Central memory CD8-positive, alpha-beta T cell (primary cell): Measurements from ENCODE around the gene ZNF45.
A peak's percentile ranks its signal among the peaks of the same experiment; 100 is the strongest.
"Not testable (repeated sequence)": the region's sequence is repeated elsewhere in the genome, so short reads cannot be mapped to it uniquely, and the experiment has no call there.

ENCODE experiments used
- ATAC-seq: fragments of 150-1000 bp; cut with Tn5 transposase; replicated peaks from 2 replicates; pipeline ENCODE4 v1.10.0; 2022; ENCODE audit warnings: mild to moderate bottlenecking, moderate FRiP score, moderate number of reproducible peaks; ENCODE audit not compliant: poor library complexity, severe bottlenecking; ENCODE audit errors: extremely low read depth
- DNase-seq, 2 donors: peaks; one replicate each; pipeline ENCODE4 v3.0.0; 2021; ENCODE audit warnings: low spot score in 2 of 2
- H3K27ac Mint-ChIP-seq: one replicate; pipeline ENCODE4 v1.8.0; 2022; ENCODE audit warnings: low read depth, mild to moderate bottlenecking, moderate library complexity, mixed read lengths
- H3K27me3 Mint-ChIP-seq: one replicate; pipeline ENCODE4 v1.8.0; 2022; ENCODE audit warnings: mixed read lengths
- H3K36me3 Mint-ChIP-seq: one replicate; pipeline ENCODE4 v1.8.0; 2022; ENCODE audit warnings: mild to moderate bottlenecking, moderate library complexity, mixed read lengths; ENCODE audit not compliant: insufficient read depth
- H3K4me1 Mint-ChIP-seq: one replicate; pipeline ENCODE4 v1.8.0; 2022; ENCODE audit warnings: mixed read lengths
- H3K4me3 Mint-ChIP-seq: one replicate; pipeline ENCODE4 v1.8.0; 2022; ENCODE audit warnings: mild to moderate bottlenecking, moderate library complexity, mixed read lengths
- H3K9me3 Mint-ChIP-seq: one replicate; pipeline ENCODE4 v1.8.0; 2022; ENCODE audit warnings: mixed read lengths

The ZNF45 gene

GRCh38 chr19:43934985-43935708, at the start of gene ZNF45:
Gene ZNF45 (minus strand): TSS chr19:43935282. CDS start chr19:43922185, 13,097 bp downstream.
- DNase-seq = peak; percentile 66 to 75
- H3K27ac Mint-ChIP-seq = peak within 1 kb of the TSS; percentile 86
- H3K27me3 Mint-ChIP-seq = no peaks in the 10 kb centered on the region
- peaks cover 16% of the 10 kb centered on the region for H3K36me3 Mint-ChIP-seq
- peaks cover 27% of the 10 kb centered on the region for H3K4me1 Mint-ChIP-seq
- ATAC-seq = peak; percentile 95
- no peaks in the 10 kb centered on the region for H3K9me3 Mint-ChIP-seq
- peak within 1 kb of the TSS; percentile 88 for H3K4me3 Mint-ChIP-seq

DNA sequence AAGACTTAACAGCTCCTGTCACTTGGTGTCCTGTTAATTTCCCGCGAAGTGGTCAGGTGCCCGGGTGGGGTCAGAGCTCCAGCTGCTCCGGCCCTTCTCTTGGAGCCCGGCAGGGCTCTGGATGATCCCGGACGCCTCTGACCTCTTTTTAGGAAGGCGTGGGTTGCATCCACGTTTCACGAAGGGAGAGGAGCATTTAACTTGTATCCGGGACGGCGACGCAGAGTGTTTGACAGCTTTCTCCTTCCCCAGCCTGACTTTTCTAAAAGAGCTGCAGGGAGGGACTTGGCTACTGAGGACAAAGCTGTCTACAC, 49.6 kb upstream of the ZNF45 start:
- peak overlapping the region; percentile 75 for H3K27ac Mint-ChIP-seq
- DNase-seq = no peak

GRCh38 chr19:43983912-43984686, 49.0 kb upstream of the ZNF45 start, which contains the start of gene ZNF155:
Gene ZNF155 (plus strand): TSS chr19:43984188. CDS start chr19:43988544, 4,356 bp downstream.
- H3K9me3 Mint-ChIP-seq = no peaks in the 10 kb centered on the region
- H3K36me3 Mint-ChIP-seq = peaks cover 6% of the 10 kb centered on the region
- ATAC-seq = peak; percentile 89
- DNase-seq = peak; percentile 45 to 46
- H3K27me3 Mint-ChIP-seq = no peaks in the 10 kb centered on the region
- peak within 1 kb of the TSS; percentile 75 for H3K27ac Mint-ChIP-seq
- H3K4me3 Mint-ChIP-seq = peak within 1 kb of the TSS; percentile 89
- peaks cover 8% of the 10 kb centered on the region for H3K4me1 Mint-ChIP-seq

More for the DNA sequence above, 49.6 kb upstream of the ZNF45 start:
- Mint-ChIP-seq H3K27me3 (no peaks in the 10 kb centered on the region), H3K9me3 (no peaks in the 10 kb centered on the region), H3K36me3 (peaks cover 11% of the 10 kb centered on the region), H3K4me1 (peaks cover 8% of the 10 kb centered on the region), H3K4me3 (peak overlapping the region; percentile 89)
- no peak for ATAC-seq

- DNase-seq = no peak
- Mint-ChIP-seq H3K36me3 (peaks cover 2% of the 10 kb centered on the region), H3K27me3 (no peaks in the 10 kb centered on the region), H3K4me3 (peak overlapping the region; percentile 89), H3K4me1 (peaks cover 8% of the 10 kb centered on the region), H3K9me3 (peaks cover 1% of the 10 kb centered on the region), H3K27ac (peak overlapping the region; percentile 75)
- no peak for ATAC-seq
Observed at GRCh38 chr19:43983544-43983911, 48.4 kb upstream of the ZNF45 start.

DNA sequence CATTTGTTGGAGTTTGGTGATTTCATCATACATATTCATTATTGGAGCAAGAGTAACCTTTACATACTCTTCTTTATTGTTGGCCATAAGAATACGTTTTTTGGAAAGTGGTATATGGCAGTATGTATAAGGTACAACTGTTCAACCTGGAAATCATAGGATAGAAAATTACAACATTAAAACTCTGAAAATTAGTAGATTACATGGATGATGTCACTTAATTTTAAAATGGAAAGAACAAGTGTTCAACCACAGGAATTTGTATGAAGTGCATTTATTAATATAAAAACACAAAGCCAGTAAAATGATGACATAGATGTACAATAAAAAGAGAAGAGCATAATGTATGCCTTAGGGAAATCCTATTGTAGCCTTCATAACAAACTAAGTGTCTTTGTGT, 41.6 kb upstream of the ZNF45 start:
- no peak for ATAC-seq
- H3K9me3 Mint-ChIP-seq = peaks cover 15% of the 10 kb centered on the region

GRCh38 chr19:43966079-43966694, 31.1 kb upstream of the ZNF45 start:
- Mint-ChIP-seq H3K36me3 (peaks cover 7% of the 10 kb centered on the region), H3K27me3 (no peaks in the 10 kb centered on the region), H3K9me3 (peaks cover 38% of the 10 kb centered on the region), H3K4me3 (no peak overlapping the region), H3K4me1 (no peaks in the 10 kb centered on the region), H3K27ac (no peak overlapping the region)
- DNase-seq (no peak), ATAC-seq (no peak)

More for the DNA sequence above, 41.6 kb upstream of the ZNF45 start:
- Mint-ChIP-seq H3K4me3 (no peak overlapping the region), H3K27ac (no peak overlapping the region), H3K36me3 (peaks cover 1% of the 10 kb centered on the region), H3K4me1 (no peaks in the 10 kb centered on the region), H3K27me3 (no peaks in the 10 kb centered on the region)
- no peak for DNase-seq

GRCh38 chr19:43960411-43960810, 25.3 kb upstream of the ZNF45 start:
- Mint-ChIP-seq H3K4me1 (no peaks in the 10 kb centered on the region), H3K9me3 (peaks cover 26% of the 10 kb centered on the region), H3K36me3 (peaks cover 6% of the 10 kb centered on the region), H3K27me3 (no peaks in the 10 kb centered on the region), H3K4me3 (no peak overlapping the region), H3K27ac (no peak overlapping the region)
- DNase-seq (no peak), ATAC-seq (no peak)

- Mint-ChIP-seq H3K27ac (no peak overlapping the region), H3K36me3 (peaks cover 3% of the 10 kb centered on the region), H3K4me1 (no peaks in the 10 kb centered on the region), H3K4me3 (no peak overlapping the region), H3K9me3 (peaks cover 15% of the 10 kb centered on the region), H3K27me3 (no peaks in the 10 kb centered on the region)
- DNase-seq = no peak
- no peak for ATAC-seq
Observed at GRCh38 chr19:43957891-43958290, 22.8 kb upstream of the ZNF45 start.

GRCh38 chr19:43956827-43957226, 21.7 kb upstream of the ZNF45 start:
- DNase-seq (no peak), ATAC-seq (no peak)
- H3K27ac Mint-ChIP-seq = no peak overlapping the region
- peaks cover 3% of the 10 kb centered on the region for H3K36me3 Mint-ChIP-seq
- peaks cover 15% of the 10 kb centered on the region for H3K9me3 Mint-ChIP-seq
- no peaks in the 10 kb centered on the region for H3K27me3 Mint-ChIP-seq
- no peak overlapping the region for H3K4me3 Mint-ChIP-seq
- no peaks in the 10 kb centered on the region for H3K4me1 Mint-ChIP-seq

DNA sequence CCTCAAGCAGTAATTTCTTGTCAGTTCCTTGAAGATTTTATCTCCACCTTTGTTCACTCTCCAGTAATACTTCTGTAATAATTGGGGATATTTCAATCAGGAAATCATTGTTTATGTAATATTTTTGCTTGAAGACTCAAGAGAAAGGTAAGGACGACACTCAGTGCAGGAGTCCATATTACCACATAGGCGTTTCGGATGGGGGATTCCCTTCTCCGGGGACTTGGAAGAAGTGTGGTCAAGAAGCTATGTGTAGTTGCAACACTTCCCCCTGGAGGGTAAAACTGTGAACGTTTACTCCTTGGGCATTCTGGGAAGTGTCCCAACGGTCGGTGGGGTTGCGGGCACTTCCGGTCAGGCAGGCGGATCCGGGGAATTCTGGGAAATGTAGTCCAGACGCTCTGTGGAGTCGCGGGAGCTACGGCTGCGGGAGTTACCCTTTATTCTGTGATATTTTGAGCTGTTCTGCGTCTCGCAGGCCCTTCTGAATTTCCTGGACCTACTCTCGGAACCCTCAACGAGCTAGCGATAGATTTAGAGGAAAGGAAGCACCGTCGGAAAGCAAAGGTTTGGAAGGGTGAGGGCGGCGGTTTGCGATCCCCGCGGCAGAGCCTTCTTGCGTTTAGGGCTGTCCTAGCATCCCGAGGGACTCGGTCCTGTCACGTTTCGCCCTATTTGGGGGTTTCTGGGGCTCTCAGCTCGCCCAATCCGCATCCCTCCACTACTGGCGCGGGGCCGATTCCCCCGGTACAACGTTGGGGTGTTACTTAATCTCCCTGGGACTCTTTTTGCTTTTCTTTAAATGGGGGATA, 16.0 kb upstream of the ZNF45 start, which contains the start of gene ZNF221:
ZNF221 (plus strand) TSS at position 395 of the 812 bp plus-strand sequence. CDS start 11,499 bp downstream, outside the sequence.
- peak within 1 kb of the TSS; percentile 91 for H3K27ac Mint-ChIP-seq
- H3K9me3 Mint-ChIP-seq = peaks cover 26% of the 10 kb centered on the region
- peak; percentile 54 for ATAC-seq
- H3K4me1 Mint-ChIP-seq = peaks cover 8% of the 10 kb centered on the region
- H3K4me3 Mint-ChIP-seq = peak within 1 kb of the TSS; percentile 94
- peaks cover 6% of the 10 kb centered on the region for H3K36me3 Mint-ChIP-seq
- H3K27me3 Mint-ChIP-seq = peaks cover 31% of the 10 kb centered on the region
- peak; percentile 9 to 24 for DNase-seq

GRCh38 chr19:43949803-43950202, 14.7 kb upstream of the ZNF45 start:
- not testable (repeated sequence) for H3K27ac Mint-ChIP-seq, H3K36me3 Mint-ChIP-seq, ATAC-seq, H3K4me1 Mint-ChIP-seq, H3K4me3 Mint-ChIP-seq, DNase-seq
- Mint-ChIP-seq H3K9me3 (peaks cover 26% of the 10 kb centered on the region), H3K27me3 (peaks cover 43% of the 10 kb centered on the region)

GRCh38 chr19:43947412-43947811, 12.3 kb upstream of the ZNF45 start:
- ATAC-seq, H3K4me1 Mint-ChIP-seq, H3K4me3 Mint-ChIP-seq, DNase-seq, H3K27ac Mint-ChIP-seq, H3K36me3 Mint-ChIP-seq: not testable (repeated sequence)
- Mint-ChIP-seq H3K9me3 (peaks cover 26% of the 10 kb centered on the region), H3K27me3 (peaks cover 66% of the 10 kb centered on the region)
